ENCODE results near the gene PIK3CB.
"Not testable (repeated sequence)": the region's sequence is repeated elsewhere in the genome, so short reads cannot be mapped to it uniquely, and the experiment has no call there.

The PIK3CB gene

DNA sequence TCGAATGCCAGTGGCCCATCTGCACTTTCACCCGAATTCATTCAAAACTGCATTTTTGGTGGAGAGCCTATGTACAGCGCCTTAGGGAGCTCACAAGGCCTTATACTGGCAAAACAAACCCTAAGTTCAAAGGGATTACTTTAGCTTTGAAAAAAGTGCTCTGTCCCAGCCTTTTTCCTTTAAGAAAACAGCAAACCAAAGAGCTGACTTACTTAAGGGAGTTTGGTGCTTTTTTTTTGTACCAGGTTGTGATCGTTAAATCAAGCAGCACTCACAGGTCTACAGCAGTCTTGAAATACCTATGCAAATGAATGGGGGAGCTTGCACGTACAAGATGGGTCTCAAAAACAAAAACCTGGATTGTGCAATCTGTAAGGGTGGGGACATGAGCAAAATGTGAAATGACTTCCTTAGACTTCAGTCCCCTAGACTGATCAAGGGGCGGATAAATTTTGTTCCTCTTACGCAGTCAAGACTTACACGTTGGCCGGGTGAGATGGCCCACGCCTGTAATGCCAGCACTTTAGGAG lies 11.6 kb upstream of the PIK3CB start:
- no peak for DNase-seq

GRCh38 chr3:138845771-138846173 lies 11.0 kb upstream of the PIK3CB start:
- no peak for DNase-seq

DNA sequence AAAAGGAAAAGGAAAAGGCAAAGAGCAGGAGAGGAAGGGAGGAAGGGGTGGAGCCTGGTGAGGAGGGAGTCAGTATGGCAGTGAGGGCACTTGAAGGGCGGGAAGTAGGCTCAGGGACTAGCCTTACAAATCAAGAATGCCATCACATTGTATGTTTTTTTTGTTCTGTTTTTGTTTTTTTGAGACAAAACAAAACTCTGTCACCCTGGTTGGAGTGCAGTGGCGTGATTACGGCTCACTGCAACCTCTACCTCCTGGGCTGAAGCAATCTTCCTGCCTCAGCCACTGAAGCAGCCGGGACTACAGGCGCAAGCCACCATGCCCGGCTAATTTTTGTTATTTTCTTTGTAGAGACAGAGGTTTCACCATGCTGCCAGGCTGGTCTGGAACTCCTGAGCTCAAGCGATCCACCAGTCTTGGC lies 10.5 kb upstream of the PIK3CB start:
- no peak for DNase-seq

- no peak for DNase-seq
These were observed 7.9 kb upstream of the PIK3CB start for GRCh38 chr3:138842483-138843188.

DNA sequence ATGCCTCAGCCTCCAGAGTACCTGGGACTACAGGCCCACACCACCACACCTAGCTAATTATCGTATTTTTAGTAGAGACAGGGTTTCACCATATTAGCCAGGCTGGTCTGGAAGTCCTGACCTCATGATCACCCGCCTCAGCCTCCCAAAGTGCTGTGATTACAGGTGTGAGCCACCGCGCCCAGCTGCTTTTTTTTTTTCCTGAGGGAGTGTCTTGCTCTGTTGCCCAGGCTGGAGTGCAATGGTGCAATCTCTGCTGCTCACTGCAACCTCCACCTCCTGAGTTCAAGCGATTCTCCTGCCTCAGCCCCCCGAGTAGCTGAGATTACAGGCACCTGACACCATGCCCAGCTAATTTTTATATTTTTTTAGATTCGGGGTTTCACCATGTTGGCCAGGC lies 3.7 kb upstream of the PIK3CB start:
- not testable (repeated sequence) for DNase-seq

DNA sequence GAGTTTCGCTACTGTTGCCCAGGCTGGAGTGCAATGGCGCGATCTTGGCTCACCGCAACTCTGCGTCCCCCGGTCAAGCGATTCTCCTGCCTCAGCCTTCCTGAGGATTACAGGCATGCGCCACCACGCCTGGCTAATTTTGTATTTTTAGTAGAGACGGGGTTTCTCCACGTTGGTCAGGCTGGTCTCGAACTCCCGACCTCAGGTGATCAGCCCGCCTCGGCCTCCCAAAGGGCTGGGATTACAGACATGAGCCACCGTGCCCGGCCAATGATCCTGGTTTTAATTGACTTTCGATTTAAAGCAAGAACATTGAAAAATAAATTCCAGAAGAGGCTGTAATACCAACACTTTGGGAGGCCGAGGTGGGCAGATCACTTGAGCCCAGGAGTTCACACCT lies 1.1 kb upstream of the PIK3CB start:
- DNase-seq, result not testable (repeated sequence)

DNA sequence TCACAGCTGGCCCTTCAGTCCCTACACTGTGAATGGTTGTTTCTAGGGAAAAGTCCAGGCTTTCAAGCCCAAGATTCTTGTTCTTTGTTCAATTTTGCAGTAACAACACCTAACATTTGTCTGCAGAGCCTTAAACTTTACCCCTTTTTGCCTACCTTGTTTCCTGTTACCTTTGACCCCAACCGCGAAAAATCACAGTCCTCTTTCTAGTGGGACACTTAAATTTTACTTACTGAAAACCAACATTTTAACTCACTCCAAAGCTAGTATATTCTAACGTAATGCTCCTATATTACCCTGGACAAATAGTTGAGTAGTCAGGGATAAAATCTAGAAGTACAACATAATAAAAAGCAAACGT lies 649 bp upstream of the PIK3CB start:
- no peak for DNase-seq

DNA sequence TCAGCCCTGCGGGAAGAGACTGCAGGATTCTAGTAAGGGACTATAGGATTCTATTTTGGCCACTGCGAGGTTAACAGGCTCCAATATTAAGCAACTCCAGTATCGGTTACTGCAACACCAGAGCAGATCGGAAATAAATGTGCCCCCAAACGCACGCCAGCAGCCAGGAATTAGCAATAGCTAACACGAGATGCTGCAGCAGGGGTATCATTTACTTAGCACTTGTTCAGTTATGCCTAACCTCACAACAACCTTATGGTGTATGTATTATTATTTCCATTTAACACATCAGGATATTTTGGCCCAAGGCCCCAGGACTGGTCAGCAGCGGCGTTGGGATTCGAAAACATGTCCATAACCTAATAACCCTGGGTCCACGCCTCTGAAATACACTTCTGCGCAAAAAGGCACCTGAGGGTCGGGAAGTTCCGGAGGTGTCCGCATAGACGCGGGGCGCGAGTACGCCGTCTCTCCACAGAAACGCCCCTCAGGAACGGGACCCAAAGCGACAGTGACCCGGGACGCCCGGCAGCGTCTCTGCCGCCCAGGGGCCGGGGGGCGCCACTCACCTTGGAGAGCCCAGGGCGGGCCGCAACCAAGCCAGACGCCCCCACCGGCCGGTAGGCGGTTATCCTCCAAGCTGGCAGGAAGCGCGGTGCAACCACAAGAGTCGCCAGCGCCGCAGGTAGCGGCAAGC lies 681 bp downstream of the PIK3CB start:
- DNase-seq, result peak; percentile 39

DNA sequence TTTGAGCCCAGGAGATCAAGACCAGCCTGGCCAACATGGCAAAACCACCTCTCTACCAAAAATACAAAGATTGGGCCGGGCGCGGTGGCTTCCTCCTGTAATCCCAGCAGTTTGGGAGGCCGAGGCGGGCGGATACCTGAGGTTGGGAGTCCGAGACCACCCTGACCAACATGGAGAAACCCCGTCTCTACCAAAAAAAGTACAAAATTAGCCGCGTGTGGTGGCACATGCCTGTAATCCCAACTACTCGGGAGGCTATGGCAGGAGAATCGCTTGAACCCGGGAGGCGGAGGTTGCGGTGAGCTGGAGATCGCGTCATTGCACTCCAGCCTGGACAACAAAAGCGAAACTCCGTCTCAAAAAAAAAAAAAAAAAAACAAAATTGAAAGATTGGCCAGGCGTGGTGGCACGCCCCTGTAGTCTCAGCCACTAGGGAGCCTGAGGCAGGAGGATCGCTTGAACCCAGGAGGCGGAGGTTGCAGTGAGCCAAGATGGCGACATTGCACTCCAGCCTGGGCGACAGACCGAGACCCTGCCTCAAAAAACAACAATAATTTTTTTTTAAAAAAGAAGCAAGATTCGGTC lies 2.2 kb downstream of the PIK3CB start:
- not testable (repeated sequence) for DNase-seq

DNA sequence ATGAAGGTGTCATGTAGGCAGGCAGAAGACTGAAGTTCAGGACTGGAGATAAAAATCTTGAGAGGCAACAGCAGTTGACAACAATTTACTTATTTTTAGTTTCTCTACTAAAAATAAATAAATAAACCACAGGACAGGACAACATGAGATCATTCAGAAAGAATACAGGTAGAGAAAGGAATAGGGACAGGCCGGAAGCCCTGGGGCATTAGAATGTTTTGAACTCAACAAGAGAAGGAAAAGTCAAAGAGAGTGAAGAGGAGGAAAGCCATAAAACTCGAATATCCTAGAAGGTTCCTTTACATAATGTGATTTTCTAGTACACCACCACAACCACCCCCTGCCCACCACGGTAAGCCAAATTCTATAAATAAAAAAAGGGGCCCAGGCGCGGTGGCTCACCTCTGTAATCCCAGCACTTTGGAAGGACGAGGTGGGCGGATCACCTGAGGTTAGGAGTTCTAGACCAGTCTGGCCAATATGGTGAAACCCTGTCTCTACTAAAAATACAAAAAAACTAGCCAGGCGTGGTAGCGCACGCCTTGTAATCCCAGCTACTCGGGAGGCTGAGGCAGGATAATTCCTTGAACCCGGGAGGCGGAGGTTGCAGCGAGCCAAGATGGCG lies 4.7 kb downstream of the PIK3CB start:
- no peak for DNase-seq

- DNase-seq, result no peak
These were observed 5.6 kb downstream of the PIK3CB start for GRCh38 chr3:138829097-138829496.

DNA sequence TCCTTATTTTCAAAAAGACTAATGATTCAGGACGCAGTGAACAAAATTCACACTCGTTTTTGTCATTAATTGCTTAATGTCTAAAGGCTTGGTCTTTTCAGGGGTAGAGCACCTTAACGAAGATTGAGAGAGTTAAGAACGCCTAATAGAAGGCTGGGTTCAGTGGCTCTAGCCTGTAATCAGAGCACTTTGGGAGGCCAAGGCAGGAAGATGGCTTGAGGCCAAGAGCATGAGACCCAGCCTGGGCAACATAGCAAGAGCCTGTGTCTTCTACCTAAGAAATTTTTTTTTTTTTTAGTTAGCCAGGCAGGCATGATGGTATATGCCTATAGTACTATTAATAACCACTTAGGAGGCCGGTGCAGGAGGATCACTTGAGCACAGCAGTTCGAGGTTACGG lies 7.5 kb downstream of the PIK3CB start:
- DNase-seq, result no peak

- no peak for DNase-seq
These were observed 9.4 kb downstream of the PIK3CB start for GRCh38 chr3:138825336-138825735.

- DNase-seq, result peak; percentile 57
These were observed 10.6 kb downstream of the PIK3CB start for GRCh38 chr3:138824114-138824506.

- DNase-seq, result not testable (repeated sequence)
These were observed 14.3 kb downstream of the PIK3CB start for GRCh38 chr3:138820379-138820778.

- DNase-seq, result no peak
These were observed 16.4 kb downstream of the PIK3CB start for GRCh38 chr3:138818185-138818860.

DNA sequence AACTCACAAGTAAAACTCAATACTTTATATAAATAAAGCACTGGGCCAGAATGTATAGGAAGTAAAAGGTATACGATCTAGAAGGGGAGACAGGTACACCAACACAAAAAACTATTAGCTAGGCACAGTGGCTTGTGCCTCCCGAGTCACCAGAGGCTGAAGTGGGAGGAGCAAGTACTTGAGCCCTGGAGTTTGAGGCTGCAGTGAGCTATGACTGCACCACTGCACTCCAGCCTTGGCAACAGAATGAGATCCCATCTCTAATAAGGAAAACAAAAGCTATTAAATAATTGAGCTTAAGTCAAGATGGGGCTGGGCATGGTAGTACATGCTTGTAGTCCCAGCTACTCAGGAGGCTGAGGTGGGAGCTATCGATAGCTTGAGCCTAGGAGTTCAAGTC lies 17.0 kb downstream of the PIK3CB start:
- no peak for DNase-seq

DNA sequence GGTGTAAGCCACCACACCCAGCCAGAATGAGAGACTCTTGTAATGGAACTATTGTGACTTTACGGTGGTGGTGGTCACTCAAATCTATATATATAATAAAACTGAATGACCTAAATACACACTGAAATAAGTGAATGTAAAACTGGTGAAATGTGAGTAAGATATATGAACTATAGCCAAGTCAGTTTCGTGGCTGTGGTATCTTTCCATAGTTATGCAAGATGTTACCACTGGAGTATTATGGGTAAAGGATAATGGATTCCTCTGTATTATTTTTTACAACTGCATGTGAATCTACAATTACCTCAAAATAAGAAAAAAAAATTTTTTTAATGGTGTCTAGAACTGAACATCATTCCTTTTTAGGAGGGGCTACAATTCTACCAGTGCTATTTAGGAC lies 21.9 kb downstream of the PIK3CB start:
- no peak for DNase-seq

DNA sequence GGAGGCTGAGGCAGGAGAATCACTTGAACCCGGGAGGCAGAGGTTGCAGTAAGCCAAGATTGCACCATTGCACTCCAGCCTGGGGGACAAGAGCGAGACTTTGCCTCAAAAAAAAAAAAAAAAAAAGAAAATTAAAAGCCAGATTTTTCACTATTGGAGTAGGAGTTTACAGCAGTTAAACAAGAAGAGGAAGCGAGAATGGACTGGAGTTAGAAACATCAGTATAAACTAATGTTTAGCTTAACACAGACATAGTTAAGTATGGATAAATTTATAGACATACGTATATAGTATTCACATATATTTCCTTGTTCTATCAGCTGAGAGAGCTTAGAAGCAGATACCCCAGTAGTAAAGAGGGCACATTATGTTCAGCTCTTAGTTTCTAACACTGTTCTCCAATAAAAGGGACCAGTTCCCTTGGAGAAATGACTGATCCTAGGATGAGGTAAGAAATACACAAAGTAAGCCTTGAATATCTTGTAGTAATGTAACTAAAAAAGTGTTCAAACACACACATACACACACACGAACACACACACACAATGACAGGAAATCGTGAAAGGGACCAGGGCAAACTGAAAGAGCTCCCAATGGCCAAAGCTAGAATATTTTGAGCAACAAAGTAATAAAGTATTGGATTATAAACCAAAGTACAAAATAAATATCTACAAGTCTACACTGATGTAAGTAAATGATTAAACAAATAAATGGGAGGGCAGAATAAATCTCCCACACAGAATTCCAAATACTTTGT lies 25.1 kb downstream of the PIK3CB start:
- DNase-seq, result no peak

GRCh38 chr3:138806376-138807080 lies 28.2 kb downstream of the PIK3CB start:
- DNase-seq, result no peak

DNA sequence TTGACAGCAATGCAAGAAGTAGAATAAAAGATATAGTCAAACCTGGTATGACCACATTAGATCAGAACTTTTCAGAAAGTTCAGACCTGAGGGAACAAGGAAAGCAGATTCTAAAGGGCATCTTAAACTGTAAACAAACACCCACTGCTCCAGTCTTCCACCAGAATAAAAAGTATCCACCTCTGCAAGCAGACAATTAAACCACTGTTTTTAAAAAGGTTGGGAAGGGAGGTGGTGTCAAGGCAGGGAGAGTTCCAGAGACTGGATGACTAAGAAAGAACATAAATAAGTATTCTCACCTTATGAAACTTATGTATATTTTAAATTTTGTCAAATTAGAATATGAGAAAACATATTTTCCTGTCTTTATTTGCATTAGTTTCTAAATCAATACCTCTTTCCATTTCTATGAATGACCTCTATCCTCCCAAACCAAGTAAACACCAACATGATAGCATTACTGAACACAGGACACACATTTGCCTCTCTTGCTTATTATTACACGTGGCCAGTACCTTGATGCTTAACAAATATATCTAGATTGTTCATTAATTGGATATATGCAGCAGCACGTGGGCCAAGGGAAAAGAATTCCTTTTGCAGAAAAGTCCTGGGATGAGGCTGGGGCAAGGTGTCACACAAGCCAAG lies 31.6 kb downstream of the PIK3CB start:
- DNase-seq, result no peak

Data from NCI-H524 treated with DMSO at 0.1 percent for 48 hours (cell line).